ENCODE measurements around the gene OR2F1. TPM values are rescaled to one million over a fixed set of nuclear protein-coding genes. Genes with fewer than 3 reads are reported as not detected.

Gene OR2F1
- total and polyA plus RNA-seq, 8 donors: 0.18 TPM; not detected in 7

DNA sequence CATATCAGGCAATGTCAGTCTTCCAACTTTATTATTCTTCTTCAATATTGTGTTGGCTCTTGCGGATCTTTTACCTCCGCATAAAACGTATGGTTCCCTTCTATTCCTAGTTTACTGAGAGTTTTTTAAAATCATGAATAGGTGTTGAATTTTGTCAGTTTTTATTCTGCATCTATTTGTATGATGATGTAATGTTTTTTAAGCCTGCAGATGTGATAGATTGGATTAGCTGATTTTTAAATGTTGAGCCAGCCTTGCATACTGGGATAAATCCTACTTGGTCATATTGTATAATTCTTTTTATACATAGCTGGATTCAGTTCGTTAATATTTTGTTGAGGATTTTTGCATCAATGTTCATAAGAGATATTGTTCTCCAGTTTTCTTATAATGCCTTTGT lies 9.2 kb upstream of the OR2F1 start:
- no peak for TF ChIP-seq POLR2A (IDR thresholded peaks at IDR 0.05)
- no peak for TF ChIP-seq POLR2AphosphoS5 (IDR thresholded peaks at IDR 0.05)
- TF ChIP-seq, protein P1, sequence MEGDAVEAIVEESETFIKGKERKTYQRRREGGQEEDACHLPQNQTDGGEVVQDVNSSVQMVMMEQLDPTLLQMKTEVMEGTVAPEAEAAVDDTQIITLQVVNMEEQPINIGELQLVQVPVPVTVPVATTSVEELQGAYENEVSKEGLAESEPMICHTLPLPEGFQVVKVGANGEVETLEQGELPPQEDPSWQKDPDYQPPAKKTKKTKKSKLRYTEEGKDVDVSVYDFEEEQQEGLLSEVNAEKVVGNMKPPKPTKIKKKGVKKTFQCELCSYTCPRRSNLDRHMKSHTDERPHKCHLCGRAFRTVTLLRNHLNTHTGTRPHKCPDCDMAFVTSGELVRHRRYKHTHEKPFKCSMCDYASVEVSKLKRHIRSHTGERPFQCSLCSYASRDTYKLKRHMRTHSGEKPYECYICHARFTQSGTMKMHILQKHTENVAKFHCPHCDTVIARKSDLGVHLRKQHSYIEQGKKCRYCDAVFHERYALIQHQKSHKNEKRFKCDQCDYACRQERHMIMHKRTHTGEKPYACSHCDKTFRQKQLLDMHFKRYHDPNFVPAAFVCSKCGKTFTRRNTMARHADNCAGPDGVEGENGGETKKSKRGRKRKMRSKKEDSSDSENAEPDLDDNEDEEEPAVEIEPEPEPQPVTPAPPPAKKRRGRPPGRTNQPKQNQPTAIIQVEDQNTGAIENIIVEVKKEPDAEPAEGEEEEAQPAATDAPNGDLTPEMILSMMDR (IDR thresholded peaks at IDR 0.05): no peak
- TF ChIP-seq EP300 (IDR thresholded peaks at IDR 0.05): no peak
- WGBS, 5 donors: 84 to 97% (median 92%) methylated on average over 4 of the region's 4 CpGs
- Histone ChIP-seq H3K27me3 (no peaks in the 10 kb centered on the region), H3K4me1 (no peaks in the 10 kb centered on the region), H3K4me3 (no peak overlapping the region), H3K9me3 (no peaks in the 10 kb centered on the region), H3K36me3 (no peaks in the 10 kb centered on the region), H3K27ac (no peak overlapping the region)
- intact Hi-C loops (cut with DNase I; ENCODE audit: low total_unique reads): no loop called here
- DNase-seq: no peak

DNA sequence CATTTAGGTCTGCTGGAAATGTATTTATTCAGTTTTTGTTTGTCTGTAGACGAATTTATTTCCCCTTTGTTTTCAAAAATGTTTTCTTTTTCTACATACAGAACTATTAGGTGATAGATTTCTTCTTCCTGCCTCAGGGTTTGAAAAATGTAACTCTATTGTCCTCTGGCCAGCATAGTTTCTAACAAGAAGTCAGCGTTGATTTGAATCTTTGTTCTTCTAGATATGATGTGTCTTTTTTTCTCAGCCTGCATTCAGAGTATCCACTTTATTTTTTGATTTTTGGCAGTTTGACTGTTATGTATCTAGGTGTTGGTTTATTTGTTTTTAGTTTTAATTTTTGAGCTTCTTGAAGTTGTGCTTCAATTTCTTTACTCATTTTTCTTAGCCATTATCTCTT lies 7.5 kb upstream of the OR2F1 start:
- no peaks in the 10 kb centered on the region for H3K27me3 ChIP-seq
- no peaks in the 10 kb centered on the region for H3K9me3 ChIP-seq
- intact Hi-C loops (cut with DNase I; ENCODE audit: low total_unique reads): no loop called here
- TF ChIP-seq POLR2A (IDR thresholded peaks at IDR 0.05) (no peak), EP300 (IDR thresholded peaks at IDR 0.05) (no peak), POLR2AphosphoS5 (IDR thresholded peaks at IDR 0.05) (no peak)
- TF ChIP-seq, protein P1 (IDR thresholded peaks at IDR 0.05): no peak
- no peak overlapping the region for H3K4me3 ChIP-seq
- no peaks in the 10 kb centered on the region for H3K4me1 ChIP-seq
- H3K27ac ChIP-seq: no peak overlapping the region
- 62 to 81% (median 70%) methylated on average over 2 of the region's 2 CpGs for WGBS, 5 donors
- DNase-seq: no peak
- no peaks in the 10 kb centered on the region for H3K36me3 ChIP-seq

DNA sequence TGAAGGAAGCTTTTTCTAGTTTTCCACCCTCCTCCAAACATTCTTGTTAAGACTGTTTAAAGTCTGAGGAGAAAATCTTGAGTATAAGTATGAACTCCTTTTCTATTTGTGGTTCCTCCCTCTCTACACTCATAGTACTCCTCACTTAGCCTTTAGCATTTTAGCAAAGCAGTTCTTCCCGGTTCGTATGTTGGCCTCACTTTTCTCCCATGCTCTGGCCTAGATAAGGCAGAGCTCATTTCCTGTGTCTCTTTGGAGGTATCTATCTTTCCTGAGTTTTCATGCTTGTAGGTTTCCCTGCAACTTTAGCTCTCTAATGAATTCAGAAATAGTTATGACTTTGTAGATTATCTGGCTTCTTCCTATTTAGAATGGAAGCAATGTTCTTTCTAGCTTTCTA lies 5.9 kb upstream of the OR2F1 start:
- intact Hi-C loops (cut with DNase I; ENCODE audit: low total_unique reads): no loop called here
- 22 to 74% (median 47%) methylated on average over 2 of the region's 2 CpGs for WGBS, 5 donors

DNA sequence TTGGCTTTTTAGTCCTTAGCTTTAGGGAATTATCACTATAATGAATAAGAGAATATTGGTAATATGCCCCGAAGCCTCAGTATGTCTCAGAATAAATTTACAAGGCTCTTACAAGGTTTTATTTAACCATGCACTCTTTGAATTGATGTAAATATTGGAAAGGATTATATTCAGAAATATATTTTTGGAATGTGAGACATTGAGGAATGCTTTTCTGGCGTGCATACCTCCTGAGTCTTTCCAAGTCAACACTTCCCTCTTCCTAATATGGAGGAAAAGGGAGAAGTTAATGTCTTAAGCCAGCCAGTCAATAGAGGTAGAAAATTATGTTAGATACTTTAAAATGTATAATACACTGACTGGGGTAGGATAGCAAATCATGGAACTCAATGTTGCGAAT lies 1.2 kb upstream of the OR2F1 start:
- H3K9me3 ChIP-seq: no peaks in the 10 kb centered on the region
- no peaks in the 10 kb centered on the region for H3K27me3 ChIP-seq
- no peak overlapping the region for H3K27ac ChIP-seq
- no peaks in the 10 kb centered on the region for H3K4me1 ChIP-seq
- intact Hi-C loops (cut with DNase I; ENCODE audit: low total_unique reads): no loop called here
- no peak for TF ChIP-seq POLR2A (IDR thresholded peaks at IDR 0.05)
- TF ChIP-seq POLR2AphosphoS5 (IDR thresholded peaks at IDR 0.05): no peak
- TF ChIP-seq, protein P1 (IDR thresholded peaks at IDR 0.05): no peak
- no peak for TF ChIP-seq EP300 (IDR thresholded peaks at IDR 0.05)
- 68 to 86% (median 80%) methylated on average over 3 of the region's 3 CpGs for WGBS, 5 donors
- no peak overlapping the region for H3K4me3 ChIP-seq
- DNase-seq: no peak
- no peaks in the 10 kb centered on the region for H3K36me3 ChIP-seq

More for the DNA sequence above, 5.9 kb upstream of the OR2F1 start:
- DNase-seq: no peak
- H3K4me3 ChIP-seq: no peak overlapping the region
- TF ChIP-seq, protein P1 (IDR thresholded peaks at IDR 0.05): no peak
- no peak for TF ChIP-seq POLR2A (IDR thresholded peaks at IDR 0.05)
- TF ChIP-seq POLR2AphosphoS5 (IDR thresholded peaks at IDR 0.05): no peak
- TF ChIP-seq EP300 (IDR thresholded peaks at IDR 0.05): no peak
- H3K27me3 ChIP-seq: no peaks in the 10 kb centered on the region
- H3K9me3 ChIP-seq: no peaks in the 10 kb centered on the region
- H3K4me1 ChIP-seq: no peaks in the 10 kb centered on the region
- no peaks in the 10 kb centered on the region for H3K36me3 ChIP-seq
- no peak overlapping the region for H3K27ac ChIP-seq
